ENCODE results near the gene ALDH8A1.

DNA sequence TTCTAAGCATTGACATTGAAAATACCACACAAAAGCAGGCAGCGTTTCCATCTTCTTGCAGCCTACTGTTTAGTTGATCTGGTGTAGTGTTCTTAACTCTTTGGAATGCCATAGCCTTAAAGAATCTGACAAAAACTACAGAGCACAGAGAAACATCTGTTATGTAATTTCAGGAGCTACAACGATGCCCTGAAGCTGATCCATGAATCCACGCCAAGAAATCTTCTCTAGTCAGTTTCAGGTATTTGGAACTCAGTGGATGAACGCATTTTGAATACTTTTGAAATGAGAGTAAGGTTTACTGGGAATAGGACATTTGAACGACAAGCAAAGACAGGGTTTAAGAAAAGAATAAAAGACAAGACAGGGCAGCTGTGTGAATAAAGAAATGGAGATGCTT lies 17.8 kb downstream of the ALDH8A1 start:
- TF ChIP-seq, protein P1, sequence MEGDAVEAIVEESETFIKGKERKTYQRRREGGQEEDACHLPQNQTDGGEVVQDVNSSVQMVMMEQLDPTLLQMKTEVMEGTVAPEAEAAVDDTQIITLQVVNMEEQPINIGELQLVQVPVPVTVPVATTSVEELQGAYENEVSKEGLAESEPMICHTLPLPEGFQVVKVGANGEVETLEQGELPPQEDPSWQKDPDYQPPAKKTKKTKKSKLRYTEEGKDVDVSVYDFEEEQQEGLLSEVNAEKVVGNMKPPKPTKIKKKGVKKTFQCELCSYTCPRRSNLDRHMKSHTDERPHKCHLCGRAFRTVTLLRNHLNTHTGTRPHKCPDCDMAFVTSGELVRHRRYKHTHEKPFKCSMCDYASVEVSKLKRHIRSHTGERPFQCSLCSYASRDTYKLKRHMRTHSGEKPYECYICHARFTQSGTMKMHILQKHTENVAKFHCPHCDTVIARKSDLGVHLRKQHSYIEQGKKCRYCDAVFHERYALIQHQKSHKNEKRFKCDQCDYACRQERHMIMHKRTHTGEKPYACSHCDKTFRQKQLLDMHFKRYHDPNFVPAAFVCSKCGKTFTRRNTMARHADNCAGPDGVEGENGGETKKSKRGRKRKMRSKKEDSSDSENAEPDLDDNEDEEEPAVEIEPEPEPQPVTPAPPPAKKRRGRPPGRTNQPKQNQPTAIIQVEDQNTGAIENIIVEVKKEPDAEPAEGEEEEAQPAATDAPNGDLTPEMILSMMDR (IDR thresholded peaks at IDR 0.05), result no peak
- no peak for TF ChIP-seq EP300 (IDR thresholded peaks at IDR 0.05)
- no peak for TF ChIP-seq POLR2A (IDR thresholded peaks at IDR 0.05)
